Activated CD8-positive, alpha-beta memory T cell treated with anti-CD3 and anti-CD28 coated beads, Interleukin-2, amount 10 ng/mL, durations not matched to agents 7 days and 5 days (primary cell): ENCODE measurements around the gene DDR2. TPM values are rescaled to one million over a fixed set of nuclear protein-coding genes. Genes with fewer than 3 reads are reported as not detected.
A peak's percentile ranks its signal among the peaks of the same experiment; 100 is the strongest.
"Not testable (repeated sequence)": the region's sequence is repeated elsewhere in the genome, so short reads cannot be mapped to it uniquely, and the experiment has no call there.

Experiments used
- ATAC-seq: fragments of 150-1000 bp; cut with Tn5 transposase; one replicate; pipeline ENCODE4 v1.10.0; 2021; ENCODE audit warnings: moderate library complexity
- CTCF ChIA-PET: fragments of 350-600 bp; sonication (Branson Sonifier 250); formaldehyde crosslinking; loops from one replicate; lab custom pipeline; 2021; ENCODE audit warnings: antibody characterized with exemption; lab: Charles Lee
- DNase-seq: peaks from one replicate; pipeline ENCODE4 v3.0.0-alpha.2; 2020
- H3K27ac Mint-ChIP-seq: one replicate; pipeline ENCODE4 v1.8.0; 2021; ENCODE audit warnings: mild to moderate bottlenecking, mixed read lengths
- H3K27me3 Mint-ChIP-seq: one replicate; pipeline ENCODE4 v1.8.0; 2021; ENCODE audit warnings: mixed read lengths
- H3K36me3 Mint-ChIP-seq: one replicate; pipeline ENCODE4 v1.8.0; 2021; ENCODE audit warnings: mild to moderate bottlenecking, mixed read lengths
- H3K4me1 Mint-ChIP-seq: one replicate; pipeline ENCODE4 v1.8.0; 2021; ENCODE audit warnings: mixed read lengths
- H3K4me3 Mint-ChIP-seq: one replicate; pipeline ENCODE4 v1.8.0; 2021; ENCODE audit warnings: mild to moderate bottlenecking, moderate library complexity, mixed read lengths
- H3K9me3 Mint-ChIP-seq: one replicate; pipeline ENCODE4 v1.8.0; 2022; ENCODE audit warnings: low read depth, mixed read lengths
- total RNA-seq, 2 experiments: library from RNA; stranded (reverse); gene quantifications; one replicate each; pipeline ENCODE4 v1.2.3, GENCODE V29; 2021

The DDR2 gene
- total RNA-seq, 2 experiments from 2014 or later = 0.16 to 0.18 TPM

DNA sequence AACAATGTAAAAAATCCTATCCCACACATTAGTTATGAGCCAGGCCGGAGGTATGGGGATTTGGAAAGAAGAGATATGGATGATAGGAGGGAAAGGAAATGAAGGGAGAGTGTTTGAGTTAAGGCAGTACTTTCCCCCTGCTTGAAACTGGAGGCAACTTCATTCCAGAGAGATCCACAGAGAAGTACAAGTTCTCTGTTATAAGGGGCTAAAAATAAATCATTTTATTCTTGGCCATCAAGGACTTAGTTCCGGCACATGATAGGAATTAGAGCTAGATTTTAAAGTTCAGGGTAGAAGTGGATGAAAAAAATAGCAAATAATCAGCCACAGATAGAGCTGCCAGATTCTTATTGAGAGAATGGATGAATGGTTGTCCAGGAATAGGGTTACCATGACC is 185.9 kb downstream of the DDR2 start:
- H3K9me3 Mint-ChIP-seq, H3K27ac Mint-ChIP-seq, ATAC-seq, H3K4me3 Mint-ChIP-seq, CTCF ChIA-PET, H3K36me3 Mint-ChIP-seq, DNase-seq: not testable (repeated sequence)
- Mint-ChIP-seq H3K27me3 (peaks cover 14% of the 10 kb centered on the region), H3K4me1 (peaks cover 13% of the 10 kb centered on the region)

DNA sequence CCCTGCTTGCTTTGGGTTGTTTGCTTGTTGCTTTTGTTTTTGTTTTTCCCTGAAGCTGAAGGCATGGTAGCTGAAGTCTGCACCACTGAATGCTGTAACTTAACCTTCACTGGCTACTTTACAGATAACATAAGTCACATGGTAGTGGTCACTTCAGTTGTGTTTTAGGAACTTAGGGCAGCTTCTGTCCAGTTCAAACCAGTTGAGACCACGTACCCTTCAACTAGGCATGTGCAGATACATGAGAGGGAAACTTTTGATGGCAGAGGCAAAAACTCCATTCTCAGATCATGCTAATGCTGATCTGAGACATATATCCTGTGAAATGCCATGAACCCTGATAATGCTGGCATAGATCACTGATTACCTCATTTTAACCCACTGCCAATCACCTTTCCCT is 186.4 kb downstream of the DDR2 start:
- H3K27ac Mint-ChIP-seq, H3K9me3 Mint-ChIP-seq, ATAC-seq, DNase-seq, H3K36me3 Mint-ChIP-seq, H3K4me3 Mint-ChIP-seq, CTCF ChIA-PET: not testable (repeated sequence)
- Mint-ChIP-seq H3K4me1 (peaks cover 17% of the 10 kb centered on the region), H3K27me3 (peaks cover 14% of the 10 kb centered on the region)

DNA sequence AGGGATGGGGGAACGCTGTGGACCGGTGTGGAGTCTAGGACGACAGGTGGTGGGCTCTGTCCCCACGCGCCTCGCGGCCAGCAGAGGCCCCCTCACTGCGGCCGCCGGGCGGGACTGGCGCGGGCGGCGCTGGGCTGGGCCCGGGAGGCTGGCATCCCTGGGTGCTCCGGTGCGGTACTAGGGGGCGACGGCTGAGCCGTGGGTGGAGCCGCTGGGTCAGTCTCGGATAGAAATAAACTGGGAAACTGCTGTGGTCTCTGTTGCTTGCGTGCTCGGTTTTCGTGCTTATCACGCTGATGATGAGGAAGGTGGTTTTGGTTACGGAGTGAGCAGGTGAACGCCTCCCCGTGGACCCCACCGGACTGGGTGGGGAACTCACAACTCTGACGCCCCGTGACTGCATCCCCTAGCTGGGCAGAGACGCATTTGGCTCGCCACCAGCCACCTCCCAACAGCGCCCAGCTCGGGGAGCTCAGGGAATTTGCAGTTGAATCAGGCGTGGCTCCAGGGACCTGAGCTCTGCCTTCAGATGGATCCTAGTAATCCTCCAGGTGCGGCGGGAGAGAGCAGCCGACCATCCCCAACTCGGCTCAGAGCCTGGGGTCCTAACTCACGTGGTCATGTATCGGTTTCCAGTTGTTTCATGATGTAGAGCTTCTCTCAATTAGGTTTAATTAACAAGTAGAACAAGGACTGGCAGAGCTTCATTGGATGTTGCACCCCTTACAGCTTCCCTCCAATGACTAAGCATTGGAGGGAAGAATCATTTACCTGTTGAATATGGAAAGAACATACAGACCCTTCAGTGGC is 190.3 kb downstream of the DDR2 start:
- peak overlapping the region; percentile 59 for H3K4me3 Mint-ChIP-seq
- H3K27me3 Mint-ChIP-seq = peaks cover 29% of the 10 kb centered on the region
- CTCF ChIA-PET = interaction anchor here (0.7 to 1.7 kb wide), 2 partner anchors 31 to 670 kb away, joined by 4 to 7 read pairs; no protein-coding TSS in a partner anchor
- ATAC-seq = peak; percentile 52
- peak; percentile 41 for DNase-seq
- peaks cover 4% of the 10 kb centered on the region for H3K36me3 Mint-ChIP-seq
- no peak overlapping the region for H3K27ac Mint-ChIP-seq
- H3K4me1 Mint-ChIP-seq = peaks cover 18% of the 10 kb centered on the region
- H3K9me3 Mint-ChIP-seq = no peaks in the 10 kb centered on the region

DNA sequence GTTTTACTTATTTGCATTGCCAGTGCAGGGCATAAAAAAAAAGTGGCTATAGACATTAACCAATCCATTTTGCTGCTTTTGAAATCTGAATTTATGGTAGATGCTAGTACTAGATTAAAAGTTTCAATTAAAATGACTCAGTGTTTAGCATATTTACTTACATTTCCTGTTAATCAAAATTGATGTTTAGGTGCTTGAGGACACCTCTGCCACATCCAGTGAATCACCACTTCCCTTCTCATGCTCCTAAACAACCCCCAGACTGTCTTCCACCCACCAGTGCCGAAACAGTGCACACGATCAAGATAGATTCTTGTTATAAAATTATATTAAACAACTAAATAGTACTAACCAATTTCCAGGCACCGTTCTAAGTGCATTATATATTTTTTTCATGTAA is 191.0 kb downstream of the DDR2 start:
- DNase-seq (peak; percentile 47), ATAC-seq (peak; percentile 79)
- Mint-ChIP-seq H3K27me3 (peaks cover 30% of the 10 kb centered on the region), H3K4me1 (peaks cover 18% of the 10 kb centered on the region), H3K4me3 (no peak overlapping the region), H3K27ac (no peak overlapping the region), H3K9me3 (no peaks in the 10 kb centered on the region), H3K36me3 (peaks cover 2% of the 10 kb centered on the region)
- CTCF ChIA-PET = interaction anchor here (1.7 kb wide), 1 partner anchor 31 kb away, joined by 7 read pairs; no protein-coding TSS in a partner anchor

DNA sequence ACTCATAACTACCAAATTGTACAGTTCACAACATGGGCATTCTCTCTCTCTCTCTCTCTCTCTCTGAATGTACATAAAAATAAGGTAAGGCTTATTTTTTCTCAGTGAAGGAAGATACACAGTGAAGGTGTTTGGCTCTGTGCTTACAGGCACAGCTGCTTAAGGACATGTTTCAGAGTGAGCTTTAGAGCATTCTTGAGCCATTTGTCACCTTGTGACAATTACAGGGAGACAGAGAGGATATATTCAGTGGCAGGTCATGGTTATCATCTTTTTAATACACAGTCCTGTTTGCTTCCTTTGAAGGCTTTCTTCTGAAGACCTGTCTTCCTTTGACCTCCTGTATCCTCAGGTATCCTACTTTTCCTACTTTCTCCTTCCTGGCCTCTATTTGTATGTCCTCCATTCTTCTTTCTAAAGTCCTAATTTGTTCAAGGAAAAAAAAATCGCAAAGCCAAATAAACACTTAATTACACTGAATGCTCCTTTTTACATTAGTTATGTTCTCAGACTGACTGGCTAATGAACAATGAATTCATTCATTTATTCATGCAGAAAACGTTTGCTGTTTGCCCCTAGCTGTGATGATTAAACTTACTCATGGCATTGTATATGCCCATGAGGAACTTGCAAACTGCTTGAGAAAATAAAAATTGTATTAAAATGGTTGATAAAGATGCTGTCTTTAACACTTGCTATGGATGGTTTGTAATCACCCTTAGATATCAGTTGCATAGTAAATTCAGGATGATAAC is 191.7 kb downstream of the DDR2 start:
- H3K4me1 Mint-ChIP-seq = peaks cover 18% of the 10 kb centered on the region
- no peak for DNase-seq
- no peak overlapping the region for H3K4me3 Mint-ChIP-seq
- CTCF ChIA-PET = no interaction called here
- ATAC-seq = no peak
- peaks cover 2% of the 10 kb centered on the region for H3K36me3 Mint-ChIP-seq
- H3K27me3 Mint-ChIP-seq = peaks cover 36% of the 10 kb centered on the region
- H3K9me3 Mint-ChIP-seq = no peaks in the 10 kb centered on the region
- no peak overlapping the region for H3K27ac Mint-ChIP-seq

DNA sequence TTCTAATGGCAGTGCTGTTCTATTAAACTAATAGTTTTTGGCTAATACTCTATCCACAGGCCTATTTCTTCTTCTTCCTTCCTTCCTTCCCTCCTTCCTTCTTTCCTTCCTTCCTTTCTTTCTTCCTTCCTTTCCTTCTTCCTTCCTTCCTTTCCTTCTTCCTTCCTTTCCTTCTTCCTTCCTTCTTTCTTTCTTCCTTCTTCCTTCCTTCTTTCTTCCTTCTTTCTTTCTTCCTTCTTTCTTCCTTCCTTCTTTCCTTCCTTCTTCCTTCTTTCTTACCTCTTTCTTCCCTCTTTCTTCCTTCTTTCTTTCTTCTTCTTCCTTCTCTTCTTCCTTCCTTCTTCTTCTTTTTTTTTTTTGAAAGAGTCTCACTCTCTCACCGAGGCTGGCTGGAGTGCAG is 197.0 kb downstream of the DDR2 start:
- no peaks in the 10 kb centered on the region for H3K9me3 Mint-ChIP-seq
- CTCF ChIA-PET = no interaction called here
- no peak overlapping the region for H3K4me3 Mint-ChIP-seq
- H3K36me3 Mint-ChIP-seq = peaks cover 2% of the 10 kb centered on the region
- DNase-seq (no peak), ATAC-seq (no peak)
- peaks cover 33% of the 10 kb centered on the region for H3K27me3 Mint-ChIP-seq
- H3K4me1 Mint-ChIP-seq = peaks cover 8% of the 10 kb centered on the region
- no peak overlapping the region for H3K27ac Mint-ChIP-seq

DNA sequence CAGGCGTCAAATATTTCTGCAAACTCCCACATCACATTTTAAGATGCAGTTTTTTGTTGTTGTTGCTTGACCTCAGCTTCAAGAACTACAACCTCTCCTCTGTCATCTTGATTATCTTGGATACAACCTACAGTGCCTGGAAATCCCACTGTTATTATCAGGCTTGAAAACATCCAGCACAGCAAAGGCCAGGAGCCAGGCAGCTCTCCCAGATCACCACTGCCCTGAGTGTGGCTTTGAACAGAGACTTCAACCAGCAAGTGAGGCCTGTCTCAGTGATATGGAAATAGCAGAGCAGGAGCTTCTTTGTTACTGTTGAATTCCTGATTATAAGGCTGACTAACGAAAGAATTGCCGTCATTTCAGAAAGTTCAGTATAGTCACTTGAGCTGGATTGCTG is 200.2 kb downstream of the DDR2 start:
- peaks cover 25% of the 10 kb centered on the region for H3K4me1 Mint-ChIP-seq
- H3K27ac Mint-ChIP-seq = no peak overlapping the region
- H3K4me3 Mint-ChIP-seq = no peak overlapping the region
- peaks cover 20% of the 10 kb centered on the region for H3K27me3 Mint-ChIP-seq
- DNase-seq = no peak
- H3K36me3 Mint-ChIP-seq = peaks cover 6% of the 10 kb centered on the region
- peaks cover 5% of the 10 kb centered on the region for H3K9me3 Mint-ChIP-seq
- CTCF ChIA-PET = interaction anchor here (1.0 kb wide), 1 partner anchor 16 kb away, joined by 3 read pairs; no protein-coding TSS in a partner anchor
- ATAC-seq = no peak

DNA sequence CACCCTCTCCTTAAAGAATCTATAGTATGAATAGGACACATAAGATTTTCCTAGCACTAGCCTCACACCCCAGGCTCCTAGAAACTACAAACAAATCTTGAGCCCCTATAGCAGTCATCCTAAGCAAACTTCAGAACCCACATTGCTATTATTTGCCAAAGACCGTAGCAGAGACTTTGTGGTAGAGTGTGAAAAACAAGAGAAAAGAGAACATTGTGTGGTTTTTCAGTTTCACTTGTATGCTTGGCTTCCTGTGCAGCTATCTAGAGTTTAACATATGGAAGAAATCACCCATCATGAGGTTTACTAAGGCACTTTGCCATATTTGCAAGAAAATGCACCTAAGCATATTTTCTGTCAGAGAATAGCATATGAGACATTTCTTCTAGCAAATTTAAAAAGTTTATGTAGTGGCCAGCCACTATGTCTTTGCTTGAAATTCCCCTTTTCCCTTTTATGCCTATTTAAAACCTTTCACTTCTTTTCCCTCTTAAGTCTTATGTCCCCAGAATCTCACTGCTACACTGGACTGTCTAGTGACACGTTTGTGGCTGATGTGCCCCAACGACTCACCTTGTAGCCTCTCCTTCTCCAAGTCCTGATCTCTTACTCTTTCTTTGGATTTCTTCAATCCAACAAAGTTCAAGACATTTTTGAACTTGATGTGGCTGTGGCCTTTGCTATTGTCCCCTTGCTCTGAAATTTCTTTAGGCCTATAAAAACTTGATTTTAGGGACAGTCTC is 203.1 kb downstream of the DDR2 start:
- ATAC-seq = peak; percentile 84
- Mint-ChIP-seq H3K36me3 (peaks cover 13% of the 10 kb centered on the region), H3K27me3 (peaks cover 15% of the 10 kb centered on the region), H3K4me3 (no peak overlapping the region), H3K4me1 (peaks cover 25% of the 10 kb centered on the region), H3K9me3 (peaks cover 18% of the 10 kb centered on the region), H3K27ac (peak overlapping the region; percentile 68)
- CTCF ChIA-PET = no interaction called here
- no peak for DNase-seq

Other genes with a start within 250 kb of the DDR2 start
- not detected for gene SH2D1B, start 220.3 kb upstream of the DDR2 start, total RNA-seq
- gene UHMK1, start 134.6 kb upstream of the DDR2 start, total RNA-seq = 10 to 100 TPM; 51.5 to 62.0 TPM
- gene UAP1, start 70.7 kb upstream of the DDR2 start, total RNA-seq = 10 to 100 TPM; 14.1 to 23.5 TPM
- 10 to 100 TPM; 33.9 to 37.1 TPM for gene HSD17B7, start 158.2 kb downstream of the DDR2 start, total RNA-seq
- not detected for gene CCDC190, start 228.7 kb downstream of the DDR2 start, total RNA-seq